HepG2 (cell line): ENCODE data around the gene MRPL10. TPM values are rescaled to one million over a fixed set of nuclear protein-coding genes. Genes with fewer than 3 reads are reported as not detected.

ENCODE experiments used
- ATAC-seq: fragments of 200-7000 bp; cut with Tn5 transposase; 3 replicates; pipeline ENCODE4 v1.9.1; 2020; ENCODE audit warnings: mild to moderate bottlenecking, moderate library complexity
- BruUV-seq: library from RNA; stranded (reverse); fragments of 400-500 nt; replicated peaks from 2 replicates; lab custom pipeline; 2021; lab: Mats Ljungman, UMichigan
- CTCF ChIA-PET: fragments of 300-600 bp; formaldehyde crosslinking; extraction: SDS; loops from one replicate; lab custom pipeline; 2021; ENCODE audit warnings: low total read pairs, inconsistent platforms, low intra/inter-chr PET ratio; lab: Yijun Ruan, JAX
- POLR2A ChIA-PET: fragments of 350-600 bp; sonication (Branson Sonifier 250); formaldehyde crosslinking; loops from one replicate; lab custom pipeline; 2020; ENCODE audit warnings: antibody characterized with exemption, inconsistent platforms; lab: Yijun Ruan, JAX
- DNase-seq: peaks from one replicate; pipeline ENCODE4 v3.0.0-alpha.2; 2015; ENCODE audit warnings: low spot score
- FAIRE-seq: peaks from 3 replicates; lab custom pipeline; 2011; peaks lifted over from hg19 to GRCh38; lab: Jason Lieb, UNC
- H2AFZ ChIP-seq: one replicate; pipeline ENCODE4 v1.6.1; 2011; ENCODE audit warnings: low read length, inconsistent platforms
- H3K27ac ChIP-seq: fragments of 300-600 bp; 3 replicates; pipeline ENCODE4 v1.8.0; 2011; ENCODE audit warnings: mixed run types, mild to moderate bottlenecking, mixed read lengths, low read length, inconsistent platforms; ENCODE audit not compliant: insufficient read depth; ENCODE audit errors: extremely low read length
- H3K27me3 ChIP-seq, 2 experiments: fragments of 200-600 bp in 1 of 2; 2 replicates in 1 of 2; 3 replicates in 1 of 2; pipeline versions ENCODE4 v1.6.0 to v1.8.0; 2011; ENCODE audit warnings: low read length in 2 of 2, mild to moderate bottlenecking in 2 of 2, moderate library complexity in 2 of 2, inconsistent platforms in 1 of 2; ENCODE audit not compliant: insufficient read depth in 2 of 2, control insufficient read depth in 1 of 2
- H3K36me3 ChIP-seq, 2 experiments: fragments of 200-600 bp in 1 of 2; replicated peaks in 1 of 2; 2 replicates in 1 of 2; 3 replicates in 1 of 2; pipeline versions ENCODE4 v1.5.1 to v1.8.0; 2011; ENCODE audit warnings: low read length in 2 of 2, inconsistent platforms in 1 of 2; ENCODE audit not compliant: insufficient read depth in 2 of 2, control insufficient read depth in 1 of 2
- H3K4me1 ChIP-seq: 2 replicates; pipeline ENCODE4 v1.5.1; 2012; ENCODE audit warnings: low read length, inconsistent platforms; ENCODE audit not compliant: insufficient read depth
- H3K4me2 ChIP-seq: 2 replicates; pipeline ENCODE4 v1.6.0; 2011; ENCODE audit warnings: low read depth, low read length, inconsistent platforms
- H3K4me3 ChIP-seq, 3 experiments: fragments of 200-600 bp in 1 of 3; sonication (generic), shearing (Covaris generic) in 1 of 3; replicated peaks in 1 of 3; 2 replicates each; pipeline ENCODE4 v1.5.1; 2011 to 2016; ENCODE audit warnings: low read length in 3 of 3, inconsistent platforms in 2 of 3, low read depth in 2 of 3, mild to moderate bottlenecking in 2 of 3, control low read depth in 1 of 3, mixed read lengths in 1 of 3; ENCODE audit not compliant: insufficient read depth in 1 of 3
- H3K79me2 ChIP-seq: one replicate; pipeline ENCODE4 v1.6.1; 2011; ENCODE audit warnings: low read length, inconsistent platforms; ENCODE audit not compliant: insufficient read depth
- H3K9ac ChIP-seq: 2 replicates; pipeline ENCODE4 v1.6.0; 2011; ENCODE audit warnings: mild to moderate bottlenecking, low read depth, low read length, inconsistent platforms; ENCODE audit not compliant: insufficient read depth
- H3K9me3 ChIP-seq: 2 replicates; pipeline ENCODE4 v1.5.1; 2012; ENCODE audit warnings: mild to moderate bottlenecking, low read length
- H4K20me1 ChIP-seq: 2 replicates; pipeline ENCODE4 v1.6.0; 2011; ENCODE audit warnings: inconsistent platforms, mild to moderate bottlenecking, low read length, moderate library complexity; ENCODE audit not compliant: insufficient read depth
- AKNA ChIP-seq: sonication (generic); formaldehyde crosslinking; IDR thresholded peaks from 2 replicates; pipeline ENCODE4 v1.4.0; 2020; ENCODE audit warnings: missing genetic modification reagents, borderline replicate concordance
- ARNT2 ChIP-seq: sonication (generic); formaldehyde crosslinking; IDR thresholded peaks from 2 replicates; pipeline ENCODE4 v1.8.0; 2022; ENCODE audit warnings: mild to moderate bottlenecking, low read depth, missing genetic modification reagents, moderate library complexity
- CBX5 ChIP-seq: sonication (generic); formaldehyde crosslinking; IDR thresholded peaks from 2 replicates; pipeline ENCODE4 v1.4.0; 2020; ENCODE audit warnings: missing genetic modification reagents, borderline replicate concordance
- CEBPB ChIP-seq: IDR thresholded peaks from 2 replicates; pipeline ENCODE4 v1.6.1; 2011; ENCODE audit warnings: low read depth, low read length, improper control_type of control experiment, borderline replicate concordance
- HNRNPK ChIP-seq: fragments of 200-400 bp; formaldehyde crosslinking; IDR thresholded peaks from 2 replicates; pipeline ENCODE4 v1.6.1; 2018; ENCODE audit warnings: low read length, low read depth, moderate library complexity, mild to moderate bottlenecking; ENCODE audit not compliant: poor library complexity, severe bottlenecking
- PRPF4 ChIP-seq: fragments of 200-400 bp; formaldehyde crosslinking; IDR thresholded peaks from 2 replicates; pipeline ENCODE4 v1.6.1; 2016; ENCODE audit warnings: low read length, low read depth; ENCODE audit not compliant: poor library complexity, severe bottlenecking
- SAP130 ChIP-seq: IDR thresholded peaks from 2 replicates; pipeline ENCODE4 v1.6.1; 2016; ENCODE audit warnings: low read depth
- SPEN ChIP-seq: sonication (generic); formaldehyde crosslinking; IDR thresholded peaks from 2 replicates; pipeline ENCODE4 v1.5.1; 2020; ENCODE audit warnings: low read depth, mild to moderate bottlenecking, missing genetic modification reagents
- ZNF12 ChIP-seq: sonication (generic); formaldehyde crosslinking; IDR thresholded peaks from 2 replicates; pipeline ENCODE4 v1.5.0; 2020; ENCODE audit warnings: missing genetic modification reagents
- WGBS: methylation state at CpG from one replicate; pipeline ENCODE4 v1.1.6; 2017; ENCODE audit warnings: low lambda C conversion rate; 5-methylcytosine and 5-hydroxymethylcytosine counted together
- in situ Hi-C: cut with HindIII; loops from 2 replicates; pipeline ENCODE4 v1.10.0; 2017; ENCODE audit warnings: low pct_unique_long_range_greater_than_20kb; ENCODE audit not compliant: extremely low pct_ligation_motif_present
- intact Hi-C: fragments of 100-400 bp; cut with micrococcal nuclease; formaldehyde crosslinking; loops from one replicate; pipeline ENCODE4 v1.10.0; 2022; ENCODE audit not compliant: unreplicated experiment
- polyA plus RNA-seq, 8 experiments: library from polyadenylated mRNA; depleted of rRNA in 3 of 8; stranded (reverse) in 7 of 8; unstranded in 1 of 8; fragments of >200 nt; fragmentation: Illumina TruSeq in 4 of 8; extraction: Trizol in 4 of 8; gene quantifications; 2 replicates each; pipeline versions ENCODE4 v1.2.1 to v1.2.3, GENCODE V29; 2011 to 2016; ENCODE audit warnings: low read depth in 4 of 8, missing spikeins in 1 of 8, mixed read lengths in 1 of 8; ENCODE audit not compliant: insufficient read depth in 1 of 8
- total RNA-seq, 5 experiments: library from RNA; depleted of rRNA; stranded (reverse); fragments of >200 nt; fragmentation: Illumina TruSeq; extraction: Trizol; gene quantifications; 2 replicates each; pipeline ENCODE4 v1.2.3, GENCODE V29; 2016; ENCODE audit warnings: low read depth in 1 of 5
- TF ChIP-seq, protein P1 (sequence below): sonication (generic); formaldehyde crosslinking; conservative IDR thresholded peaks from 2 replicates; pipeline ENCODE4 v1.4.0; 2020; ENCODE audit warnings: mild to moderate bottlenecking, missing genetic modification reagents, moderate library complexity
- TF ChIP-seq, protein P2 (sequence below): sonication (generic); formaldehyde crosslinking; IDR thresholded peaks from 2 replicates; pipeline ENCODE4 v1.4.0; 2020; ENCODE audit warnings: missing genetic modification reagents, mild to moderate bottlenecking, borderline replicate concordance

The MRPL10 gene
- total and polyA plus RNA-seq, 2 of the 13 experiments (the other 11 are each of a cell fraction or from before 2014, with no cell fraction given): 56.7 to 149 TPM

DNA sequence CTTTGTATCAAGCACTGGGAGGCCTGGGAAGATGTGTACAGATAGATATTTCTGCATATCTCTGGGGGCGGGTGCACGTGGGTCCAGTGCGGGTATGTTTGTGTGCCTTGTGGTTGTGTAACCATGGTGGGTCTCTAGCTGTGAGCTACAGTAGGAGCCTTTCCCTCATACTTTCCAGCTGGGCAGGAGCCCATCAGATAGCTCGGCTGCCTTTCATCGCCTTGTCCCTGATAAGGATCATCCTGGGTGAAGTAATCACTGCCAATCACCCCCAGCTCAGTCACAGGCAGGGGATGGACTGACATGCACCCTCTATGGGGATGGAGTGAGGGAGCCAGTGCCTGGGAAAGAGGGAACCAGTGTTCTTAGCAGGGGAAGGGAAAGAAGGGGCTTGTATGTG lies 12.9 kb upstream of the MRPL10 start:
- POLR2A ChIA-PET: interaction anchor here (2.3 to 4.8 kb wide), 4 partner anchors 13 to 97 kb away, joined by 6 to 30 read pairs (median 18); partner anchors contain the start of genes LRRC46, MRPL10, PNPO and SP2
- Histone ChIP-seq H3K9me3 (no peaks in the 10 kb centered on the region), H3K27ac (no peak overlapping the region), H3K4me2 (peak overlapping the region; percentile 89), H3K9ac (no peak overlapping the region), H3K4me3 (no peak overlapping the region), H3K36me3 (no peaks in the 10 kb centered on the region; a peak in 1 of 5 replicates), H3K27me3 (peaks cover 5 to 11% of the 10 kb centered on the region in 2 experiments; a peak in 3 of 5 replicates), H3K79me2 (peaks cover 10% of the 10 kb centered on the region), H3K4me1 (peaks cover 49% of the 10 kb centered on the region), H2AFZ (no peak overlapping the region), H4K20me1 (no peaks in the 10 kb centered on the region)
- FAIRE-seq: peak; percentile 66
- intact Hi-C loops: no loop called here
- DNase-seq: peak; percentile 73
- 0% methylated on average over 5 of the region's 5 CpGs for WGBS
- CTCF ChIA-PET: interaction anchor here (1.5 to 5.6 kb wide), 2 partner anchors 45 to 174 kb away, joined by 5 to 162 read pairs; no protein-coding TSS in a partner anchor
- in situ Hi-C loops: loop anchor here (5.0 kb wide), 2 partner anchors 48 to 173 kb away; no protein-coding TSS in a partner anchor
- ATAC-seq: no peak; the same call in 2 of the 3 replicates
- BruUV-seq: no TSS peak
- TF ChIP-seq CEBPB (peak; percentile 78; the same call in 1 of the 2 replicates), HNRNPK (no peak), ZNF12 (CRISPR knock-in tag) (peak; percentile 78; the same call in 1 of the 2 replicates), CBX5 (CRISPR knock-in tag) (peak; percentile 49; the same call in 1 of the 2 replicates), SAP130 (CRISPR knock-in tag) (peak; percentile 28; the same call in 1 of the 2 replicates), AKNA (CRISPR knock-in tag) (no peak), ARNT2 (CRISPR knock-in tag) (0 out of 2 replicates have a peak, but pooled peaks have one; percentile 28), SPEN (CRISPR knock-in tag) (no peak), PRPF4 (no peak)
- TF ChIP-seq, protein P1, sequence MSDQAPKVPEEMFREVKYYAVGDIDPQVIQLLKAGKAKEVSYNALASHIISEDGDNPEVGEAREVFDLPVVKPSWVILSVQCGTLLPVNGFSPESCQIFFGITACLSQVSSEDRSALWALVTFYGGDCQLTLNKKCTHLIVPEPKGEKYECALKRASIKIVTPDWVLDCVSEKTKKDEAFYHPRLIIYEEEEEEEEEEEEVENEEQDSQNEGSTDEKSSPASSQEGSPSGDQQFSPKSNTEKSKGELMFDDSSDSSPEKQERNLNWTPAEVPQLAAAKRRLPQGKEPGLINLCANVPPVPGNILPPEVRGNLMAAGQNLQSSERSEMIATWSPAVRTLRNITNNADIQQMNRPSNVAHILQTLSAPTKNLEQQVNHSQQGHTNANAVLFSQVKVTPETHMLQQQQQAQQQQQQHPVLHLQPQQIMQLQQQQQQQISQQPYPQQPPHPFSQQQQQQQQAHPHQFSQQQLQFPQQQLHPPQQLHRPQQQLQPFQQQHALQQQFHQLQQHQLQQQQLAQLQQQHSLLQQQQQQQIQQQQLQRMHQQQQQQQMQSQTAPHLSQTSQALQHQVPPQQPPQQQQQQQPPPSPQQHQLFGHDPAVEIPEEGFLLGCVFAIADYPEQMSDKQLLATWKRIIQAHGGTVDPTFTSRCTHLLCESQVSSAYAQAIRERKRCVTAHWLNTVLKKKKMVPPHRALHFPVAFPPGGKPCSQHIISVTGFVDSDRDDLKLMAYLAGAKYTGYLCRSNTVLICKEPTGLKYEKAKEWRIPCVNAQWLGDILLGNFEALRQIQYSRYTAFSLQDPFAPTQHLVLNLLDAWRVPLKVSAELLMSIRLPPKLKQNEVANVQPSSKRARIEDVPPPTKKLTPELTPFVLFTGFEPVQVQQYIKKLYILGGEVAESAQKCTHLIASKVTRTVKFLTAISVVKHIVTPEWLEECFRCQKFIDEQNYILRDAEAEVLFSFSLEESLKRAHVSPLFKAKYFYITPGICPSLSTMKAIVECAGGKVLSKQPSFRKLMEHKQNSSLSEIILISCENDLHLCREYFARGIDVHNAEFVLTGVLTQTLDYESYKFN (CRISPR knock-in tag): 0 out of 2 replicates have a peak, but pooled peaks have one; percentile 30
- TF ChIP-seq, protein P2, sequence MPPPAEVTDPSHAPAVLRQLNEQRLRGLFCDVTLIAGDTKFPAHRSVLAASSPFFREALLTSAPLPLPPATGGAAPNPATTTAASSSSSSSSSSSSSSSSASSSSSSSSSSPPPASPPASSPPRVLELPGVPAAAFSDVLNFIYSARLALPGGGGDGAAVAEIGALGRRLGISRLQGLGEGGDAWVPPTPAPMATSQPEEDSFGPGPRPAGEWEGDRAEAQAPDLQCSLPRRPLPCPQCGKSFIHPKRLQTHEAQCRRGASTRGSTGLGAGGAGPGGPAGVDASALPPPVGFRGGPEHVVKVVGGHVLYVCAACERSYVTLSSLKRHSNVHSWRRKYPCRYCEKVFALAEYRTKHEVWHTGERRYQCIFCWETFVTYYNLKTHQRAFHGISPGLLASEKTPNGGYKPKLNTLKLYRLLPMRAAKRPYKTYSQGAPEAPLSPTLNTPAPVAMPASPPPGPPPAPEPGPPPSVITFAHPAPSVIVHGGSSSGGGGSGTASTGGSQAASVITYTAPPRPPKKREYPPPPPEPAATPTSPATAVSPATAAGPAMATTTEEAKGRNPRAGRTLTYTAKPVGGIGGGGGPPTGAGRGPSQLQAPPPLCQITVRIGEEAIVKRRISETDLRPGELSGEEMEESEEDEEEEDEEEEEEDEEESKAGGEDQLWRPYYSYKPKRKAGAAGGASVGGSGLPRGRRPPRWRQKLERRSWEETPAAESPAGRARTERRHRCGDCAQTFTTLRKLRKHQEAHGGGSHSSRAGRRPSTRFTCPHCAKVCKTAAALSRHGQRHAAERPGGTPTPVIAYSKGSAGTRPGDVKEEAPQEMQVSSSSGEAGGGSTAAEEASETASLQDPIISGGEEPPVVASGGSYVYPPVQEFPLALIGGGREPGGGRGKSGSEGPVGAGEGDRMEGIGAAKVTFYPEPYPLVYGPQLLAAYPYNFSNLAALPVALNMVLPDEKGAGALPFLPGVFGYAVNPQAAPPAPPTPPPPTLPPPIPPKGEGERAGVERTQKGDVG (CRISPR knock-in tag): no peak
